RKO (cell line): ENCODE data around the gene ARHGEF28.

Source experiments
- DNase-seq: peaks from one replicate; pipeline ENCODE4 v3.0.0-alpha.2; 2016; ENCODE audit warnings: low spot score

The ARHGEF28 gene

GRCh38 chr5:73619606-73620333, 6.2 kb upstream of the ARHGEF28 start:
- DNase-seq: no peak

- DNase-seq: no peak
Observed at GRCh38 chr5:73620334-73620687, 5.7 kb upstream of the ARHGEF28 start.

GRCh38 chr5:73623060-73623459, 2.9 kb upstream of the ARHGEF28 start:
- DNase-seq: no peak

DNA sequence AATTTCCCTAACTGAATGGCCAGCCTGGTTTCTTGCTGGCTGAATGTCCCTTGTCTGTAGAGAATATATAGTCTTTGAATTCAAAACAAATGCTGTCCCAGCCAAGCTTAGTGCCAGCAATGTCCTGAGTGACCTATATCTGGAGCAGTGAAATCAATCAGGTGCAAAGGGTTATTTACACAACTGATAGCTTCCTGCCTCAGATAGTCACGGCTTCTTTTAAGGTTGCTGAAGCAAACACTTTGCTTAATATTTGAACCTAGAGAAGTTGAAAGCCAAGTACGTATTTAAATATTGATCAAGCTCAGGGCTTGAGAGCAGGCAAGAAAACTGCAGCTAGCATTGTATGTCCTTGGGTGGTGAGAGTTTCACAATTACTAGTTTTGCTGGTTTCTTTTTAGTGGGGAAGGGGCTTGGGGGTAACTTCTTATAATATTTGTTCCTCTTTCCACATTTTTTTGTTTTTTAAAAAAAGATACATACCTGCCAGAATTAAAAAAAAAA, 2.0 kb upstream of the ARHGEF28 start:
- no peak for DNase-seq

- no peak for DNase-seq
Observed at GRCh38 chr5:73624888-73625287, 1.1 kb upstream of the ARHGEF28 start.

- DNase-seq: peak; percentile 40
Observed at GRCh38 chr5:73625372-73625943, 538 bp upstream of the ARHGEF28 start.

- DNase-seq: no peak
Observed at GRCh38 chr5:73626814-73627313, 868 bp downstream of the ARHGEF28 start.

DNA sequence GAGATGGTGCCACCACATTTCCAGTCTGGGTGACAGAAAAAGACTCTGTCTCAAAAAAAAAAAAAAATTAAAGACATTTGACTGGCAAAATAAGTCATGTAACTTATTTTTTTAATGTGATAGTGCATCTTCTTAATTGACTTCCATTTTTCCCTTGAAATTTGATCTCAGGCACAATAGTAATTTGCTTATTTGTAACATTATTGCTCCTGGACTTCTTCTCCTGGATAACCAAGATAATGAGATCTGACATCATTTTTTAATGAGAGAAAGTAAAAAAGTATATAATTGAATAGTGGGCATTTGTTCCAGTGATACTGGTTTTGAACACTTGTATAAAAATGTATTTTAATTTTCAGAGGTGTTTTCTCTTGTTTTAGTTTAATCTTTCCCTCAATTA, 3.5 kb downstream of the ARHGEF28 start:
- no peak for DNase-seq

DNA sequence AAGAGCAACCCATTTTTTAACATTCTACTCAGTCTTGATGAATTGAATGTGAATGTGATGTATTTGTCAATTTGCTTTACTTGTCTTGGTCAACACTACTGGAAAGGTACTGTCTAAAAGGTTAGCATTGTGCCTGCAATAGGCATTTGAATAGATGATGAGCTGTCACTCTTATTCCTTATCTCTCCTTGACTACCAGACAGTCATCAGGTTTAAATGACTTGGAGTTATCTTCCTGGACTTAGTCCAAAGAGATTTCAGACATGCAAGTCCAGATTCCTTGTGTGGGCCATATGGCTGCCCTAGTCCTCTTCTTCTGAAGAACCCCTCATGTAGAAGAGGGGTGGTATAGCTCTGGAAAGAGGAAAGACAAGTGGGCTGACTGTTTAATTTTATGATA, 4.8 kb downstream of the ARHGEF28 start:
- DNase-seq: peak; percentile 42

GRCh38 chr5:73631500-73631899, 5.5 kb downstream of the ARHGEF28 start:
- DNase-seq: no peak

GRCh38 chr5:73633060-73633459, 7.1 kb downstream of the ARHGEF28 start:
- DNase-seq: peak; percentile 41

DNA sequence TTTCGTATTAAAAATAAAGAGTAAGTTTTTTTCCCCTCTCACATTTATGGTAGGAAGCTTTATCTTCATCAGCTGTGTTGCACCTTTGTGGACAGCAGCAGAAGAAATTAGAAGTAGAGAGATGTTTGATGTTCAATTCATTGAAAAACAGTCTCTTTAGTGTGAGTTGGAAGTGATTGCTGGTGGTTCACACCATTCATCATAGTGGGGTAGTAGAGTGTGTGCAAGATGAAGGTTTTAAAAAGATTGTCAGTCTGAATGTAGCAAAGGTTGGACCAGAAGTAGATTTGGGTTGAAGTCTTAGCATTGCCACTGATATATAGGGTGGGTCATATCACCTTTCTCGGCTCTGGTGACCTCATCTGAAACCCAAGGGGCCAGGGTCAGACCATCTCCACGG, 10.4 kb downstream of the ARHGEF28 start:
- no peak for DNase-seq

GRCh38 chr5:73637565-73637964, 11.6 kb downstream of the ARHGEF28 start:
- no peak for DNase-seq

- peak; percentile 98 for DNase-seq
Observed at GRCh38 chr5:73638344-73639095, 12.5 kb downstream of the ARHGEF28 start.

GRCh38 chr5:73640861-73641320, 14.9 kb downstream of the ARHGEF28 start:
- DNase-seq: peak; percentile 40

DNA sequence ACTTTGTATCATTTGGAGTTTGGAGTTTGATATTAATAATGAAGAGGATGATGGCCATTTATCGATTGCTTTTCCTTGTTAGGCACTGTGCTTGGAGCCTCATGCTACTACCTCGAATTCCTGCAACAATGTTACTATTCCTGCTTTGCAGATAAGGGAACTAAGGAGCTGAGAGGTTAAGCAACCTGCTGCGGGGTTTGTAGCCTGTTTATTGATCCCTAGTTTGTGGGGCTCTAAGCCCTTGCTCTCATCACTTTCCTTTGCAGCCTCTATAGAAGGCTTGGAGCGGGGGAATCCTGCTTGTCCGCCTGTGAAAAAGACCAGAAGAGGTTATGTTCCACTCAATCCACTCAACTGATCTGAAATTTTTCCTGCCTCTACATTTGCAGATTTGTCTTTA, 15.8 kb downstream of the ARHGEF28 start:
- DNase-seq: no peak

DNA sequence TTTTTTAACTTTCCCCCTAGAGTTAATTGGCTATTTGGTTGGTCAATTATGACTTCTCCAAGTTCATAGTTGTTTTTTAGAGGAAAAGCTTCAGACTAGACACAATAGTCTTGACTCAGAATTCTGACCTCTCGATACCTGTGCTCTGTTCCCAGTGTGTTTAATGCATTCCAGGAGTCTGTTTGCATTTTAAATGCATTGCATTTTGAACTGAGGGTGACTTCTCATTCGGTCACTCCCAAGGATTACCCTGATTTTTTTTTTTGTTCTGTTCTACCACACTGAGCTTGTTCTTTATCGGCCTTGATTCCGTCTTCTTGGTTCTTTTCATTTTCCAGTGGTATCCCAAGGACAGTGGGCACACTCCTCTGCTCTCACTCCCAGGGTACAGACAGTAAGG, 16.3 kb downstream of the ARHGEF28 start:
- no peak for DNase-seq

GRCh38 chr5:73644385-73644963, 18.5 kb downstream of the ARHGEF28 start:
- DNase-seq: no peak

GRCh38 chr5:73647721-73648120, 21.7 kb downstream of the ARHGEF28 start:
- no peak for DNase-seq

- no peak for DNase-seq
Observed at GRCh38 chr5:73648515-73648914, 22.5 kb downstream of the ARHGEF28 start.

DNA sequence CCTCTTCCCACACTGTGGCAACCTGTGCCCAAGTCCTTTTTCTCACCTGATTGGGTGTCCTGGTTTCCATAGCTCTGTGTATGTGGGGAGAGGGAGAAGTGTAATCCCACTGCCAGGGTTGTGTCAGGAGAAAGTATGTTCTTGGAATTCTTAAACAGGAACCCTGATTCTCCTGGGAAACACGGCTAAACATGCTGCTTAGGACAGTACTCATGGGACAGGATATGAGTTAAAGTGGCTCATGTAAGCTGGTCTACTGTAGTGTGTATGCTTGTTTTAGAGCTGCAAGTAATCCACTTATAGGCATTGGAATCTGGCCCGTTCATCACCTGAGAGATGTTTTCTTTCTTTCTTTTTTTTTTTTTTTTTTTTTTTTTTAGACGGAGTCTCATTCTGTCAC, 23.9 kb downstream of the ARHGEF28 start:
- no peak for DNase-seq

- no peak for DNase-seq
Observed at GRCh38 chr5:73652391-73652790, 26.4 kb downstream of the ARHGEF28 start.
